HEK293T (cell line): ENCODE results near the gene SGMS1.

Experiments used
- CTCF ChIA-PET: fragments of 350-600 bp; formaldehyde crosslinking; extraction: SDS; loops from one replicate; lab custom pipeline; 2021; ENCODE audit warnings: antibody characterized with exemption, inconsistent platforms; lab: Yijun Ruan, JAX
- POLR2A ChIA-PET: fragments of 350-600 bp; formaldehyde crosslinking; extraction: SDS; loops from one replicate; lab custom pipeline; 2020; ENCODE audit warnings: antibody characterized with exemption, inconsistent platforms; lab: Yijun Ruan, JAX
- DNase-seq: peaks from one replicate; pipeline ENCODE4 v3.0.0; 2012; ENCODE audit warnings: mixed read lengths; ENCODE audit errors: extremely low spot score
- ARNT ChIP-seq: fragments of 450-650 bp; IDR thresholded peaks from 2 replicates; pipeline ENCODE4 v1.6.1; 2017; ENCODE audit warnings: mild to moderate bottlenecking
- BHLHE40 ChIP-seq: fragments of 450-650 bp; IDR thresholded peaks from 2 replicates; pipeline ENCODE4 v1.6.1; 2016; ENCODE audit warnings: mild to moderate bottlenecking, moderate library complexity, borderline replicate concordance
- CTBP1 ChIP-seq: fragments of 450-650 bp; IDR thresholded peaks from 2 replicates; pipeline ENCODE4 v1.6.1; 2016; ENCODE audit warnings: borderline replicate concordance
- ELF4 ChIP-seq: fragments of 450-650 bp; IDR thresholded peaks from 2 replicates; pipeline ENCODE4 v1.6.1; 2017; ENCODE audit warnings: antibody characterized with exemption
- FOXA1 ChIP-seq: fragments of 450-650 bp; IDR thresholded peaks from 2 replicates; pipeline ENCODE4 v1.6.1; 2016; ENCODE audit warnings: mild to moderate bottlenecking
- FOXK2 ChIP-seq: fragments of 450-650 bp; IDR thresholded peaks from 2 replicates; pipeline ENCODE4 v1.6.1; 2016; ENCODE audit warnings: mild to moderate bottlenecking
- FOXM1 ChIP-seq: fragments of 450-650 bp; IDR thresholded peaks from 2 replicates; pipeline ENCODE4 v1.6.1; 2017; ENCODE audit warnings: mild to moderate bottlenecking, borderline replicate concordance
- HDGF ChIP-seq: fragments of 450-650 bp; IDR thresholded peaks from 2 replicates; pipeline ENCODE4 v1.6.1; 2017; ENCODE audit warnings: antibody characterized with exemption, borderline replicate concordance
- L3MBTL2 ChIP-seq: fragments of 450-650 bp; conservative IDR thresholded peaks from 2 replicates; pipeline ENCODE4 v1.6.1; 2016; ENCODE audit warnings: mild to moderate bottlenecking
- LEF1 ChIP-seq: fragments of 450-650 bp; IDR thresholded peaks from 2 replicates; pipeline ENCODE4 v1.6.1; 2017; ENCODE audit warnings: mild to moderate bottlenecking, borderline replicate concordance
- NFRKB ChIP-seq: fragments of 450-650 bp; IDR thresholded peaks from 2 replicates; pipeline ENCODE4 v1.6.1; 2016; ENCODE audit warnings: mild to moderate bottlenecking, moderate library complexity
- PKNOX1 ChIP-seq: fragments of 450-650 bp; IDR thresholded peaks from 2 replicates; pipeline ENCODE4 v1.6.1; 2016
- SP1 ChIP-seq: fragments of 450-650 bp; IDR thresholded peaks from 2 replicates; pipeline ENCODE4 v1.6.1; 2017
- SUZ12 ChIP-seq: fragments of 450-650 bp; IDR thresholded peaks from 2 replicates; pipeline ENCODE4 v1.6.1; 2016; ENCODE audit warnings: mild to moderate bottlenecking
- TARDBP ChIP-seq: fragments of 450-650 bp; IDR thresholded peaks from 2 replicates; pipeline ENCODE4 v1.6.1; 2016
- ZNF384 ChIP-seq: fragments of 450-650 bp; IDR thresholded peaks from 2 replicates; pipeline ENCODE4 v1.6.1; 2016

SGMS1 gene

DNA sequence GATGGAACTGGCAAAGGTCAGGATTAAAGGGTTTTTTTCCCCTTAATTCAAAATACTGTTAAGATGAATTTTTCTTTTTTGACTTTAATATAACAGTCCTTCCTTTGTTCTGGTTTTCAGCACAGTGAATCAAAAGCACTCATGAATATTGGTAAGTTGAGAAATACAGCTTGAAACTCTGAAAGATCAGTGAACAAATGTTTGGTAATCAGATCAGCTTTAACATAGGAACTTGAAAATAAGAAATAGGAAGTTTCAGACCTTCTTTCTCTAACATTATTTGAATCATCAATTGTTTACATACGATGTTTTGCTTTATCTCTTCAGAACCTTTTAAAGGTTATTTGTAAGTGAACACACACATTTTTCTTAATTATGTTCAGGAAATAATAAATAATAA, 90.5 kb downstream of the SGMS1 start:
- TF ChIP-seq FOXA1 = no peak
- no peak for TF ChIP-seq L3MBTL2
- TF ChIP-seq ARNT = no peak
- no peak for TF ChIP-seq HDGF
- no peak for TF ChIP-seq TARDBP
- TF ChIP-seq ZNF384 = no peak
- TF ChIP-seq SP1 = no peak
- TF ChIP-seq ELF4 = no peak
- no peak for DNase-seq
- POLR2A ChIA-PET = no interaction called here
- CTCF ChIA-PET = no interaction called here

DNA sequence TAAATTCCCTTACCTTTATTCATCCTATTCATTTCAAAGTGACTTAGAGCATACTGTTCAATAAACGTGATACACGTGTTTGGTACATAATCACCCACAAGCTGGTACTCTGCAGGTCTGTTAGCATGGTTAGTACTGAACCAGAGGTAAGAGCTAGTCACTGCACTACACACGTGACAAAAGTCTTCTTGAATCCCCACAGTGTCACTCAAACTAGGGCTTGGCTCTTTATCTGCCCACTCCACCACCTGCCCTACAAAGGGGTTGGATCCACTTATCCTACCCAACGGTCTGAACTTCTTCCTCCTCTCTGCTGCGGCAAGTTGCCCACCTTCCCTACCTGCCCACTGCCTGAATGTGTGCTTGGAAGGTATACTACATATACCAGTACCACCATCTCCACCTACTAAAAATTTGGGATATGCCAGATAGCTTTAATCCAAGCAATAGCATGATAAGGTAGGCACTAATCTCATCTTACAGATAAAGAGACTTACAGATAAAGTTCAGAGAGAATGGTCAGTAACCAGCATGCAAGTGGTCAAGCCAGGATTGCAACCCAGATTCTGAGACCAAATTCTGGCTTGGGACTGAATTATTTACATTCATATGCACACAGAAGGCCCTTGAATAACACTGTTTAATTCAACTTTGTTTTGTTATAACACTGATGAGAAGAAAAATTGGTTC, 92.2 kb downstream of the SGMS1 start:
- TF ChIP-seq LEF1 (no peak), PKNOX1 (no peak), ARNT (no peak), SP1 (no peak), CTBP1 (no peak), L3MBTL2 (no peak)
- ChIA-PET POLR2A (no interaction called here), CTCF (no interaction called here)
- DNase-seq = no peak

- ChIA-PET CTCF (no interaction called here), POLR2A (no interaction called here)
- no peak for DNase-seq
- TF ChIP-seq LEF1 = no peak
- no peak for TF ChIP-seq L3MBTL2
- no peak for TF ChIP-seq ZNF384
- TF ChIP-seq HDGF = no peak
- TF ChIP-seq SUZ12 = no peak
- TF ChIP-seq FOXM1 = no peak
- TF ChIP-seq PKNOX1 = no peak
- no peak for TF ChIP-seq FOXK2
- no peak for TF ChIP-seq TARDBP
- TF ChIP-seq BHLHE40 = no peak
- no peak for TF ChIP-seq ELF4
- no peak for TF ChIP-seq FOXA1
- no peak for TF ChIP-seq SP1
- no peak for TF ChIP-seq CTBP1
- no peak for TF ChIP-seq NFRKB
These were observed 94.1 kb downstream of the SGMS1 start for GRCh38 chr10:50529660-50530059.

- TF ChIP-seq ELF4 (no peak), NFRKB (no peak), CTBP1 (no peak)
- CTCF ChIA-PET = no interaction called here
- DNase-seq = no peak
- POLR2A ChIA-PET = no interaction called here
These were observed 95.5 kb downstream of the SGMS1 start for GRCh38 chr10:50528206-50528605.

DNA sequence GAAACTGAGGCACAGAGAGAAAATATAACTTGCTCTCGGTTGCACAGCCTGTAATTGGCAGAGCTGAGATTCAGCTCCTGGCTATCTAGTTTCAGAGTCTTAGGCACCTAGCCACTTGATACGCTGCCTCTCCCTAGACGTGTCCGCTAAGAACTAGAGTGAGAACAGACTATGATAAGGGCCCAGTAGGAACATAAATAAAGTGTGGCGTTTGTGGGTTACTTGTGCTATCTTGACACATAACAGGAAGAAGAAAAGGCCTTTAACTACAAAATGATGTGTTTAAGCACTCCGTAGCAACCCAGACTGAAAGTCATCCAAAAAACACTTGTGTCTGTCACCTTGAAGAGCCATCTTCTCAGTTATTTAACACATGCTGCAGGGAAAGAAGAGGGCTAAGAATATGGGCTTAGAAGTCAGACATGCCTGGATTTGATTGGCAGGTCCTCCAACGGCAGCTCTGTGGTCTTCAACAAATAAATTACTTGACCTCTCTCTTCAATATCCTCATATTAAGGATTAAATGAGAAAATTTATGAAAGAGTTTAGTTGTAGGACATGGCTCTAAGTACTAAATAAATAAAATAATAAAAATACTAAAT, 96.2 kb downstream of the SGMS1 start:
- TF ChIP-seq ZNF384 (no peak), PKNOX1 (peak; percentile 35; the same call in 1 of the 2 replicates)
- no peak for DNase-seq
- ChIA-PET POLR2A (no interaction called here), CTCF (no interaction called here)

- CTCF ChIA-PET = no interaction called here
- no peak for TF ChIP-seq ZNF384
- no peak for TF ChIP-seq PKNOX1
- TF ChIP-seq ELF4 = no peak
- TF ChIP-seq ARNT = no peak
- TF ChIP-seq CTBP1 = no peak
- TF ChIP-seq FOXK2 = no peak
- no peak for TF ChIP-seq BHLHE40
- TF ChIP-seq TARDBP = no peak
- no peak for TF ChIP-seq L3MBTL2
- no peak for TF ChIP-seq NFRKB
- no peak for TF ChIP-seq FOXM1
- no peak for TF ChIP-seq HDGF
- POLR2A ChIA-PET = no interaction called here
- DNase-seq = no peak
These were observed 97.6 kb downstream of the SGMS1 start for GRCh38 chr10:50526185-50526584.
